ENCODE measurements around the gene SMYD5. TPM values are rescaled to one million over a fixed set of nuclear protein-coding genes. Genes with fewer than 3 reads are reported as not detected.

The SMYD5 gene
- total RNA-seq, 1 experiment from 2014 or later = 20.5 TPM

Other genes with a start within 250 kb of the SMYD5 start
- 7.9 and 17.3 TPM in 2 replicates for gene SFXN5, start 142.5 kb upstream of the SMYD5 start, total RNA-seq (2014; rRNA removed; shearing (Covaris generic))
- gene RAB11FIP5, start 101.3 kb upstream of the SMYD5 start, total RNA-seq (2014; rRNA removed; shearing (Covaris generic)) = 19.4 and 40.8 TPM in 2 replicates
- gene NOTO, start 11.7 kb upstream of the SMYD5 start, total RNA-seq (2014; rRNA removed; shearing (Covaris generic)) = not detected in 2 replicates
- gene PRADC1, start 19.0 kb downstream of the SMYD5 start, total RNA-seq (2014; rRNA removed; shearing (Covaris generic)) = 32.3 and 35.3 TPM in 2 replicates
- gene CCT7, start 20.1 kb downstream of the SMYD5 start, total RNA-seq (2014; rRNA removed; shearing (Covaris generic)) = 246 and 380 TPM in 2 replicates
- gene FBXO41, start 70.2 kb downstream of the SMYD5 start, total RNA-seq (2014; rRNA removed; shearing (Covaris generic)) = 1.1 and 2.2 TPM in 2 replicates
- gene EGR4, start 79.3 kb downstream of the SMYD5 start, total RNA-seq (2014; rRNA removed; shearing (Covaris generic)) = not detected in 2 replicates
- 15.0 and 21.6 TPM in 2 replicates for gene ALMS1, start 171.6 kb downstream of the SMYD5 start, total RNA-seq (2014; rRNA removed; shearing (Covaris generic))

Measured in M059J (cell line).